Astrocyte of the hippocampus (primary cell): ENCODE measurements around the gene ANKRD24.
"Not testable (repeated sequence)": the region's sequence is repeated elsewhere in the genome, so short reads cannot be mapped to it uniquely, and the experiment has no call there.

Experiments
- DNase-seq: peaks from one replicate; pipeline ENCODE4 v3.0.0; 2011; ENCODE audit warnings: low read depth, low spot score

ANKRD24 gene

GRCh38 chr19:4230237-4230636, 47.7 kb downstream of the ANKRD24 start:
- DNase-seq = not testable (repeated sequence)

- not testable (repeated sequence) for DNase-seq
Measured at GRCh38 chr19:4231521-4231920, 49.0 kb downstream of the ANKRD24 start.

GRCh38 chr19:4232139-4232538, 49.6 kb downstream of the ANKRD24 start:
- not testable (repeated sequence) for DNase-seq

- no peak for DNase-seq
Measured at GRCh38 chr19:4232614-4233281, 50.3 kb downstream of the ANKRD24 start.

- peak; percentile 46 for DNase-seq
Measured at GRCh38 chr19:4233282-4233853, 50.9 kb downstream of the ANKRD24 start.

- DNase-seq = no peak
Measured at GRCh38 chr19:4234142-4234861, 51.8 kb downstream of the ANKRD24 start.

- DNase-seq = no peak
Measured at GRCh38 chr19:4234862-4235201, 52.3 kb downstream of the ANKRD24 start.

- not testable (repeated sequence) for DNase-seq
Measured at GRCh38 chr19:4237510-4237909, 55.0 kb downstream of the ANKRD24 start.

- DNase-seq = no peak
Measured at GRCh38 chr19:4238831-4239230, 56.3 kb downstream of the ANKRD24 start.

- no peak for DNase-seq
Measured at GRCh38 chr19:4241824-4242430, 59.4 kb downstream of the ANKRD24 start.

GRCh38 chr19:4245938-4246337, 63.4 kb downstream of the ANKRD24 start:
- not testable (repeated sequence) for DNase-seq

GRCh38 chr19:4246767-4247593, 64.5 kb downstream of the ANKRD24 start, which contains the start of gene YJU2:
YJU2 (plus strand) TSS chr19:4247080; CDS start chr19:4247147, 67 bp downstream.
- peak; percentile 100 for DNase-seq

- no peak for DNase-seq
Measured at GRCh38 chr19:4256563-4256962, 74.1 kb downstream of the ANKRD24 start.

- DNase-seq = no peak
Measured at GRCh38 chr19:4257025-4257424, 74.5 kb downstream of the ANKRD24 start.

GRCh38 chr19:4258181-4258580, 75.7 kb downstream of the ANKRD24 start:
- DNase-seq = no peak

GRCh38 chr19:4260613-4261191, 78.2 kb downstream of the ANKRD24 start:
- no peak for DNase-seq

- no peak for DNase-seq
Measured at GRCh38 chr19:4264812-4265211, 82.3 kb downstream of the ANKRD24 start.

GRCh38 chr19:4266253-4267000, 83.9 kb downstream of the ANKRD24 start:
- no peak for DNase-seq

GRCh38 chr19:4267101-4267900, 84.8 kb downstream of the ANKRD24 start:
- DNase-seq = peak; percentile 43
